H1 (cell line): Measurements from ENCODE around the gene SIX4. TPM values are rescaled to one million over a fixed set of nuclear protein-coding genes. Genes with fewer than 3 reads are reported as not detected.
A peak's percentile ranks its signal among the peaks of the same experiment; 100 is the strongest.

ENCODE experiments used
- CTCF ChIA-PET: fragments of 300-600 bp; sonication (Branson Sonifier 250); formaldehyde crosslinking; loops from one replicate; lab custom pipeline; 2021; ENCODE audit not compliant: partially characterized antibody; lab: Charles Lee
- POLR2A ChIA-PET: fragments of 300-600 bp; sonication (Branson Sonifier 250); formaldehyde crosslinking; loops from one replicate; lab custom pipeline; 2021; ENCODE audit warnings: inconsistent platforms; ENCODE audit not compliant: partially characterized antibody; lab: Charles Lee
- DNase-seq, 2 experiments: peaks; one replicate each; pipeline versions ENCODE4 v3.0.0 to v3.0.0-alpha.2; 2010 to 2022; ENCODE audit warnings: low spot score in 2 of 2, low read depth in 1 of 2, mixed read lengths in 1 of 2
- FAIRE-seq: peaks from 2 replicates; lab custom pipeline; 2011; peaks lifted over from hg19 to GRCh38; lab: Jason Lieb, UNC
- H2AFZ ChIP-seq: 2 replicates; pipeline ENCODE4 v1.8.1; 2012; ENCODE audit warnings: low read length, inconsistent platforms
- H2AK5ac ChIP-seq: 2 replicates; pipeline ENCODE4 v1.6.1; 2013; ENCODE audit warnings: low read depth, low read length
- H2BK120ac ChIP-seq: replicated peaks from 2 replicates; pipeline ENCODE3; 2013; ENCODE audit warnings: low read depth, low read length, inconsistent platforms
- H2BK12ac ChIP-seq: 2 replicates; pipeline ENCODE4 v1.6.1; 2013; ENCODE audit warnings: low read depth, low read length
- H2BK15ac ChIP-seq: 2 replicates; pipeline ENCODE4 v1.6.1; 2013; ENCODE audit warnings: low read length
- H2BK20ac ChIP-seq: 2 replicates; pipeline ENCODE4 v1.6.1; 2013; ENCODE audit warnings: low read length
- H2BK5ac ChIP-seq: 2 replicates; pipeline ENCODE4 v1.6.1; 2013; ENCODE audit warnings: low read depth, low read length
- H3K14ac ChIP-seq: 2 replicates; pipeline ENCODE4 v1.6.1; 2013; ENCODE audit warnings: inconsistent platforms; ENCODE audit not compliant: insufficient read length
- H3K18ac ChIP-seq: 2 replicates; pipeline ENCODE4 v1.6.1; 2013; ENCODE audit warnings: low read length; ENCODE audit errors: extremely low read depth
- H3K23ac ChIP-seq: 2 replicates; pipeline ENCODE4 v1.6.1; 2013; ENCODE audit warnings: inconsistent platforms; ENCODE audit not compliant: insufficient read length
- H3K23me2 ChIP-seq: 2 replicates; pipeline ENCODE4 v1.6.1; 2013; ENCODE audit warnings: low read depth, low read length
- H3K27ac ChIP-seq: 2 replicates; pipeline ENCODE4 v1.6.1; 2011; ENCODE audit warnings: low read depth, low read length, inconsistent platforms
- H3K27me3 ChIP-seq, 4 experiments: replicated peaks in 1 of 4; 1 replicate in 1 of 4; 2 replicates in 3 of 4; pipeline versions ENCODE4 v1.6.1 to v1.8.1; 2011 to 2013; ENCODE audit warnings: low read length in 3 of 4, mild to moderate bottlenecking in 3 of 4, inconsistent platforms in 2 of 4, mixed read lengths in 2 of 4, moderate library complexity in 1 of 4; ENCODE audit not compliant: control insufficient read depth in 3 of 4, insufficient read depth in 3 of 4; ENCODE audit errors: extremely low read depth in 1 of 4
- H3K36me3 ChIP-seq, 4 experiments: 2 replicates each; pipeline versions ENCODE4 v1.6.1 to v1.8.1; 2011 to 2013; ENCODE audit warnings: mild to moderate bottlenecking in 4 of 4, low read length in 3 of 4, moderate library complexity in 2 of 4, control low read depth in 1 of 4, inconsistent platforms in 1 of 4; ENCODE audit not compliant: insufficient read depth in 4 of 4, control insufficient read depth in 2 of 4
- H3K4ac ChIP-seq: replicated peaks from 2 replicates; pipeline ENCODE3; 2013; ENCODE audit warnings: low read length, low read depth, mixed read lengths, inconsistent platforms; ENCODE audit not compliant: insufficient read length
- H3K4me1 ChIP-seq, 4 experiments: replicated peaks in 1 of 4; 1 replicate in 1 of 4; 2 replicates in 3 of 4; pipeline versions ENCODE4 v1.6.1 to v1.8.1; 2011 to 2013; ENCODE audit warnings: low read length in 3 of 4, inconsistent platforms in 2 of 4, mixed read lengths in 1 of 4; ENCODE audit not compliant: insufficient read depth in 4 of 4, control insufficient read depth in 3 of 4
- H3K4me2 ChIP-seq, 2 experiments: 2 replicates each; pipeline versions ENCODE4 v1.6.1 to v1.8.1; 2011 to 2013; ENCODE audit warnings: low read depth in 2 of 2, low read length in 2 of 2, control low read depth in 1 of 2, inconsistent platforms in 1 of 2, mild to moderate bottlenecking in 1 of 2; ENCODE audit not compliant: insufficient read depth in 1 of 2
- H3K4me3 ChIP-seq, 4 experiments: fragments of 200-600, 300-600 bp in 1 of 4; sonication (generic), shearing (Covaris generic), sonication (Bioruptor Twin) in 1 of 4; 2 replicates each; pipeline versions ENCODE4 v1.5.1 to v1.8.1; 2011 to 2016; ENCODE audit warnings: low read length in 4 of 4, low read depth in 3 of 4, control low read depth in 2 of 4, inconsistent platforms in 2 of 4, mild to moderate bottlenecking in 2 of 4, mixed read lengths in 1 of 4, moderate library complexity in 1 of 4; ENCODE audit not compliant: insufficient read depth in 2 of 4; ENCODE audit errors: extremely low read depth in 1 of 4
- H3K56ac ChIP-seq: replicated peaks from 2 replicates; pipeline ENCODE3; 2013; ENCODE audit warnings: low read depth, mild to moderate bottlenecking, mixed read lengths, low read length, inconsistent platforms; ENCODE audit not compliant: insufficient read length
- H3K79me1 ChIP-seq: 2 replicates; pipeline ENCODE4 v1.6.1; 2013; ENCODE audit warnings: low read depth, low read length, control low read depth
- H3K79me2 ChIP-seq, 2 experiments: 2 replicates each; pipeline versions ENCODE4 v1.6.1 to v1.8.1; 2012 to 2013; ENCODE audit warnings: low read length in 2 of 2, mild to moderate bottlenecking in 2 of 2, inconsistent platforms in 1 of 2; ENCODE audit not compliant: insufficient read depth in 2 of 2, control insufficient read depth in 1 of 2
- H3K9ac ChIP-seq, 4 experiments: replicated peaks in 1 of 4; 1 replicate in 1 of 4; 2 replicates in 3 of 4; pipeline versions ENCODE4 v1.6.1 to v1.8.1; 2011 to 2013; ENCODE audit warnings: low read depth in 3 of 4, low read length in 3 of 4, control low read depth in 2 of 4, mild to moderate bottlenecking in 2 of 4, moderate library complexity in 2 of 4, inconsistent platforms in 1 of 4; ENCODE audit errors: extremely low read depth in 1 of 4
- H3K9me3 ChIP-seq, 2 experiments: 2 replicates each; pipeline versions ENCODE4 v1.6.1 to v1.8.1; 2012 to 2013; ENCODE audit warnings: mild to moderate bottlenecking in 2 of 2, moderate library complexity in 2 of 2, control low read depth in 1 of 2, inconsistent platforms in 1 of 2, low read depth in 1 of 2, low read length in 1 of 2, mixed read lengths in 1 of 2; ENCODE audit not compliant: insufficient read depth in 2 of 2
- H4K20me1 ChIP-seq, 2 experiments: replicated peaks in 1 of 2; 2 replicates each; pipeline versions ENCODE3 to v1.8.1; 2011 to 2013; ENCODE audit warnings: inconsistent platforms in 2 of 2, low read length in 2 of 2, mild to moderate bottlenecking in 1 of 2; ENCODE audit not compliant: insufficient read depth in 2 of 2, control insufficient read depth in 1 of 2
- H4K5ac ChIP-seq: 2 replicates; pipeline ENCODE4 v1.6.1; 2013; ENCODE audit warnings: low read length, low read depth, mixed read lengths, inconsistent platforms; ENCODE audit not compliant: insufficient read length
- H4K8ac ChIP-seq: 2 replicates; pipeline ENCODE4 v1.8.0; 2013; ENCODE audit warnings: mild to moderate bottlenecking, moderate library complexity, low read length, inconsistent platforms; ENCODE audit not compliant: insufficient read depth; ENCODE audit errors: extremely low read depth
- H4K91ac ChIP-seq: replicated peaks from 2 replicates; pipeline ENCODE3; 2013; ENCODE audit warnings: low read length, mixed read lengths, inconsistent platforms; ENCODE audit not compliant: insufficient read length
- TEAD4 ChIP-seq: IDR thresholded peaks from 2 replicates; pipeline ENCODE4 v1.6.1; 2012; ENCODE audit warnings: low read depth, low read length, inconsistent platforms, mixed read lengths
- WGBS, 2 experiments: shearing (Covaris generic) in 1 of 2; methylation state at CpG; one replicate each; pipeline versions ENCODE4 v1.1.6 to v1.1.7; 2013 to 2015; ENCODE audit warnings: low lambda C conversion rate in 2 of 2, mixed read lengths in 2 of 2, inconsistent platforms in 1 of 2, low coverage in 1 of 2, missing lambda C conversion rate in 1 of 2; ENCODE audit not compliant: insufficient replicate concordance in 2 of 2, insufficient coverage in 1 of 2, insufficient read length in 1 of 2; ENCODE audit errors: extremely low coverage in 1 of 2, missing lambda C conversion rate in 1 of 2; 5-methylcytosine and 5-hydroxymethylcytosine counted together
- polyA plus RNA-seq, 7 experiments: library from polyadenylated mRNA; depleted of rRNA in 3 of 7; stranded (reverse) in 5 of 7; unstranded in 2 of 7; fragments of >200 nt in 5 of 7; fragments of 200-250 nt in 2 of 7; gene quantifications; 1 replicate in 5 of 7; 2 replicates in 1 of 7; 4 replicates in 1 of 7; pipeline versions ENCODE4 v1.2.1 to v1.2.3, GENCODE V29; 2011 to 2013; ENCODE audit warnings: missing spikeins in 2 of 7, mixed read lengths in 2 of 7
- total RNA-seq: library from RNA; stranded (reverse); fragmentation: NEBNext Ultra II Directional; extraction: Animal tissue kit (Norgen Biotek cat#: 25700); gene quantifications from 2 replicates; pipeline ENCODE4 v1.2.1, GENCODE V29; 2021

Gene SIX4
- total and polyA plus RNA-seq, 2 of the 8 experiments (the other 6 are each of a cell fraction or from before 2014, with no cell fraction given) = 9.0 to 38.9 TPM

GRCh38 chr14:60760644-60761364 is 36.7 kb upstream of the SIX4 start:
- H2BK20ac ChIP-seq = peak overlapping the region; percentile 44; the same call in 1 of the 2 replicates
- DNase-seq (peak in 1 of 2 experiments; percentile 13), FAIRE-seq (peak; percentile 92)
- H3K27ac ChIP-seq = peak overlapping the region; percentile 70
- no peak overlapping the region for H3K56ac ChIP-seq
- peak overlapping the region; percentile 77; the same call in 1 of the 2 replicates for H2BK5ac ChIP-seq
- H4K5ac ChIP-seq = peak overlapping the region; percentile 97
- H3K9me3 ChIP-seq = no peaks in the 10 kb centered on the region
- ChIA-PET CTCF (interaction anchor here (1.3 kb wide), 1 partner anchor 13 kb away, joined by 4 read pairs; no protein-coding TSS in a partner anchor), POLR2A (interaction anchor here (0.8 to 1.8 kb wide), 4 partner anchors 15 to 39 kb away, joined by 3 to 5 read pairs (median 3); no protein-coding TSS in a partner anchor)
- no peak overlapping the region for H4K91ac ChIP-seq
- H2AK5ac ChIP-seq = no peak overlapping the region
- H3K9ac ChIP-seq = no peak overlapping the region; a peak in 2 of 7 replicates
- WGBS, 2 experiments = 7% methylated on average over 3 of the region's 3 CpGs; no CpG with 5 or more reads in 1 of the 2 experiments
- no peak overlapping the region for H3K18ac ChIP-seq
- no peaks in the 10 kb centered on the region for H4K20me1 ChIP-seq
- H3K27me3 ChIP-seq = no peaks in the 10 kb centered on the region
- peak overlapping the region; percentile 39 to 55; a peak in 3 of 4 replicates for H3K4me2 ChIP-seq
- no peak overlapping the region for H3K4ac ChIP-seq
- no peak overlapping the region for H3K14ac ChIP-seq
- no peaks in the 10 kb centered on the region for H3K23me2 ChIP-seq
- H3K23ac ChIP-seq = no peak overlapping the region
- no peaks in the 10 kb centered on the region for H3K36me3 ChIP-seq
- H3K79me1 ChIP-seq = no peaks in the 10 kb centered on the region
- no peak overlapping the region for H2BK12ac ChIP-seq
- H4K8ac ChIP-seq = no peak overlapping the region
- H2AFZ ChIP-seq = no peak overlapping the region
- peaks cover 0 to 78% of the 10 kb centered on the region in 2 experiments; a peak in 2 of 4 replicates for H3K79me2 ChIP-seq
- H3K4me3 ChIP-seq = peak overlapping the region in 1 of 4 experiments; percentile 45; a peak in 2 of 8 replicates
- peak overlapping the region; percentile 86 for H2BK120ac ChIP-seq
- no peak overlapping the region for H2BK15ac ChIP-seq
- peaks cover 0 to 18% (median 3%) of the 10 kb centered on the region in 4 experiments; a peak in 2 of 7 replicates for H3K4me1 ChIP-seq
- TF ChIP-seq TEAD4 = peak; percentile 70; the same call in 1 of the 2 replicates
